HepG2 (cell line): Measurements from ENCODE around the gene EMC10. TPM values are rescaled to one million over a fixed set of nuclear protein-coding genes. Genes with fewer than 3 reads are reported as not detected.

Experiments used
- ATAC-seq: fragments of 200-7000 bp; cut with Tn5 transposase; 3 replicates; pipeline ENCODE4 v1.9.1; 2020; ENCODE audit warnings: mild to moderate bottlenecking, moderate library complexity
- BruUV-seq: library from RNA; stranded (reverse); fragments of 400-500 nt; replicated peaks from 2 replicates; lab custom pipeline; 2021; lab: Mats Ljungman, UMichigan
- CTCF ChIA-PET: fragments of 300-600 bp; formaldehyde crosslinking; extraction: SDS; loops from one replicate; lab custom pipeline; 2021; ENCODE audit warnings: low total read pairs, inconsistent platforms, low intra/inter-chr PET ratio; lab: Yijun Ruan, JAX
- POLR2A ChIA-PET: fragments of 350-600 bp; sonication (Branson Sonifier 250); formaldehyde crosslinking; loops from one replicate; lab custom pipeline; 2020; ENCODE audit warnings: antibody characterized with exemption, inconsistent platforms; lab: Yijun Ruan, JAX
- DNase-seq: peaks from one replicate; pipeline ENCODE4 v3.0.0-alpha.2; 2015; ENCODE audit warnings: low spot score
- FAIRE-seq: peaks from 3 replicates; lab custom pipeline; 2011; peaks lifted over from hg19 to GRCh38; lab: Jason Lieb, UNC
- H2AFZ ChIP-seq: one replicate; pipeline ENCODE4 v1.6.1; 2011; ENCODE audit warnings: low read length, inconsistent platforms
- H3K27ac ChIP-seq: fragments of 300-600 bp; 3 replicates; pipeline ENCODE4 v1.8.0; 2011; ENCODE audit warnings: mixed run types, mild to moderate bottlenecking, mixed read lengths, low read length, inconsistent platforms; ENCODE audit not compliant: insufficient read depth; ENCODE audit errors: extremely low read length
- H3K27me3 ChIP-seq, 2 experiments: fragments of 200-600 bp in 1 of 2; 2 replicates in 1 of 2; 3 replicates in 1 of 2; pipeline versions ENCODE4 v1.6.0 to v1.8.0; 2011; ENCODE audit warnings: low read length in 2 of 2, mild to moderate bottlenecking in 2 of 2, moderate library complexity in 2 of 2, inconsistent platforms in 1 of 2; ENCODE audit not compliant: insufficient read depth in 2 of 2, control insufficient read depth in 1 of 2
- H3K36me3 ChIP-seq, 2 experiments: fragments of 200-600 bp in 1 of 2; replicated peaks in 1 of 2; 2 replicates in 1 of 2; 3 replicates in 1 of 2; pipeline versions ENCODE4 v1.5.1 to v1.8.0; 2011; ENCODE audit warnings: low read length in 2 of 2, inconsistent platforms in 1 of 2; ENCODE audit not compliant: insufficient read depth in 2 of 2, control insufficient read depth in 1 of 2
- H3K4me1 ChIP-seq: 2 replicates; pipeline ENCODE4 v1.5.1; 2012; ENCODE audit warnings: low read length, inconsistent platforms; ENCODE audit not compliant: insufficient read depth
- H3K4me2 ChIP-seq: 2 replicates; pipeline ENCODE4 v1.6.0; 2011; ENCODE audit warnings: low read depth, low read length, inconsistent platforms
- H3K4me3 ChIP-seq, 3 experiments: fragments of 200-600 bp in 1 of 3; sonication (generic), shearing (Covaris generic) in 1 of 3; replicated peaks in 1 of 3; 2 replicates each; pipeline ENCODE4 v1.5.1; 2011 to 2016; ENCODE audit warnings: low read length in 3 of 3, inconsistent platforms in 2 of 3, low read depth in 2 of 3, mild to moderate bottlenecking in 2 of 3, control low read depth in 1 of 3, mixed read lengths in 1 of 3; ENCODE audit not compliant: insufficient read depth in 1 of 3
- H3K79me2 ChIP-seq: one replicate; pipeline ENCODE4 v1.6.1; 2011; ENCODE audit warnings: low read length, inconsistent platforms; ENCODE audit not compliant: insufficient read depth
- H3K9ac ChIP-seq: 2 replicates; pipeline ENCODE4 v1.6.0; 2011; ENCODE audit warnings: mild to moderate bottlenecking, low read depth, low read length, inconsistent platforms; ENCODE audit not compliant: insufficient read depth
- H3K9me3 ChIP-seq: 2 replicates; pipeline ENCODE4 v1.5.1; 2012; ENCODE audit warnings: mild to moderate bottlenecking, low read length
- H4K20me1 ChIP-seq: 2 replicates; pipeline ENCODE4 v1.6.0; 2011; ENCODE audit warnings: inconsistent platforms, mild to moderate bottlenecking, low read length, moderate library complexity; ENCODE audit not compliant: insufficient read depth
- ATRX ChIP-seq: sonication (generic); formaldehyde crosslinking; IDR thresholded peaks from 2 replicates; pipeline ENCODE4 v1.4.0; 2020; ENCODE audit warnings: missing genetic modification reagents, borderline replicate concordance
- ETV6 ChIP-seq: sonication (generic); formaldehyde crosslinking; conservative IDR thresholded peaks from 2 replicates; pipeline ENCODE4 v1.4.0; 2020; ENCODE audit warnings: missing genetic modification reagents
- FOXM1 ChIP-seq: sonication (generic); formaldehyde crosslinking; IDR thresholded peaks from 2 replicates; pipeline ENCODE4 v1.5.0; 2020; ENCODE audit warnings: missing genetic modification reagents
- HNRNPL ChIP-seq: fragments of 200-400 bp; formaldehyde crosslinking; IDR thresholded peaks from 2 replicates; pipeline ENCODE4 v1.6.1; 2017; ENCODE audit warnings: mild to moderate bottlenecking, low read depth, low read length
- HNRNPLL ChIP-seq: fragments of 200-400 bp; formaldehyde crosslinking; IDR thresholded peaks from 2 replicates; pipeline ENCODE4 v1.6.1; 2017; ENCODE audit warnings: mild to moderate bottlenecking, low read depth, low read length; ENCODE audit not compliant: poor library complexity, severe bottlenecking
- HOXA7 ChIP-seq: sonication (generic); formaldehyde crosslinking; IDR thresholded peaks from 2 replicates; pipeline ENCODE4 v1.8.1; 2022; ENCODE audit warnings: mild to moderate bottlenecking, missing genetic modification reagents, moderate library complexity
- HOXA9 ChIP-seq: sonication (generic); formaldehyde crosslinking; IDR thresholded peaks from 2 replicates; pipeline ENCODE4 v1.8.1; 2022; ENCODE audit warnings: missing genetic modification reagents, mild to moderate bottlenecking, moderate library complexity, borderline replicate concordance
- KDM2A ChIP-seq: sonication (generic); formaldehyde crosslinking; IDR thresholded peaks from 2 replicates; pipeline ENCODE4 v1.4.0; 2020; ENCODE audit warnings: low read depth, missing genetic modification reagents, borderline replicate concordance
- TBX2 ChIP-seq: sonication (generic); formaldehyde crosslinking; IDR thresholded peaks from 2 replicates; pipeline ENCODE4 v1.5.0; 2020; ENCODE audit warnings: missing genetic modification reagents, mild to moderate bottlenecking, borderline replicate concordance
- ZC3H13 ChIP-seq: sonication (generic); formaldehyde crosslinking; IDR thresholded peaks from 2 replicates; pipeline ENCODE4 v1.8.1; 2023; ENCODE audit warnings: mild to moderate bottlenecking, missing genetic modification reagents, moderate library complexity
- ZSCAN25 ChIP-seq: sonication (generic); formaldehyde crosslinking; IDR thresholded peaks from 2 replicates; pipeline ENCODE4 v1.8.0; 2022; ENCODE audit warnings: mild to moderate bottlenecking, missing genetic modification reagents
- WGBS: methylation state at CpG from one replicate; pipeline ENCODE4 v1.1.6; 2017; ENCODE audit warnings: low lambda C conversion rate; 5-methylcytosine and 5-hydroxymethylcytosine counted together
- in situ Hi-C: cut with HindIII; loops from 2 replicates; pipeline ENCODE4 v1.10.0; 2017; ENCODE audit warnings: low pct_unique_long_range_greater_than_20kb; ENCODE audit not compliant: extremely low pct_ligation_motif_present
- intact Hi-C: fragments of 100-400 bp; cut with micrococcal nuclease; formaldehyde crosslinking; loops from one replicate; pipeline ENCODE4 v1.10.0; 2022; ENCODE audit not compliant: unreplicated experiment
- polyA plus RNA-seq, 8 experiments: library from polyadenylated mRNA; depleted of rRNA in 3 of 8; stranded (reverse) in 7 of 8; unstranded in 1 of 8; fragments of >200 nt; fragmentation: Illumina TruSeq in 4 of 8; extraction: Trizol in 4 of 8; gene quantifications; 2 replicates each; pipeline versions ENCODE4 v1.2.1 to v1.2.3, GENCODE V29; 2011 to 2016; ENCODE audit warnings: low read depth in 4 of 8, missing spikeins in 1 of 8, mixed read lengths in 1 of 8; ENCODE audit not compliant: insufficient read depth in 1 of 8
- total RNA-seq, 5 experiments: library from RNA; depleted of rRNA; stranded (reverse); fragments of >200 nt; fragmentation: Illumina TruSeq; extraction: Trizol; gene quantifications; 2 replicates each; pipeline ENCODE4 v1.2.3, GENCODE V29; 2016; ENCODE audit warnings: low read depth in 1 of 5
- TF ChIP-seq, protein P1 (sequence below): conservative IDR thresholded peaks from 2 replicates; pipeline ENCODE4 v1.6.1; 2018; ENCODE audit warnings: missing genetic modification reagents
- TF ChIP-seq, protein P2 (sequence below): sonication (generic); formaldehyde crosslinking; IDR thresholded peaks from 2 replicates; pipeline ENCODE4 v1.4.0; 2020; ENCODE audit warnings: mild to moderate bottlenecking, missing genetic modification reagents
- TF ChIP-seq, protein P3 (sequence below): IDR thresholded peaks from 2 replicates; pipeline ENCODE4 v1.6.1; 2016
- TF ChIP-seq, protein P4 (sequence below): sonication (generic); formaldehyde crosslinking; IDR thresholded peaks from 2 replicates; pipeline ENCODE4 v1.8.0; 2022; ENCODE audit warnings: mild to moderate bottlenecking, missing genetic modification reagents; ENCODE audit not compliant: insufficient replicate concordance

The EMC10 gene
- total and polyA plus RNA-seq, 2 of the 13 experiments (the other 11 are each of a cell fraction or from before 2014, with no cell fraction given): not detected

DNA sequence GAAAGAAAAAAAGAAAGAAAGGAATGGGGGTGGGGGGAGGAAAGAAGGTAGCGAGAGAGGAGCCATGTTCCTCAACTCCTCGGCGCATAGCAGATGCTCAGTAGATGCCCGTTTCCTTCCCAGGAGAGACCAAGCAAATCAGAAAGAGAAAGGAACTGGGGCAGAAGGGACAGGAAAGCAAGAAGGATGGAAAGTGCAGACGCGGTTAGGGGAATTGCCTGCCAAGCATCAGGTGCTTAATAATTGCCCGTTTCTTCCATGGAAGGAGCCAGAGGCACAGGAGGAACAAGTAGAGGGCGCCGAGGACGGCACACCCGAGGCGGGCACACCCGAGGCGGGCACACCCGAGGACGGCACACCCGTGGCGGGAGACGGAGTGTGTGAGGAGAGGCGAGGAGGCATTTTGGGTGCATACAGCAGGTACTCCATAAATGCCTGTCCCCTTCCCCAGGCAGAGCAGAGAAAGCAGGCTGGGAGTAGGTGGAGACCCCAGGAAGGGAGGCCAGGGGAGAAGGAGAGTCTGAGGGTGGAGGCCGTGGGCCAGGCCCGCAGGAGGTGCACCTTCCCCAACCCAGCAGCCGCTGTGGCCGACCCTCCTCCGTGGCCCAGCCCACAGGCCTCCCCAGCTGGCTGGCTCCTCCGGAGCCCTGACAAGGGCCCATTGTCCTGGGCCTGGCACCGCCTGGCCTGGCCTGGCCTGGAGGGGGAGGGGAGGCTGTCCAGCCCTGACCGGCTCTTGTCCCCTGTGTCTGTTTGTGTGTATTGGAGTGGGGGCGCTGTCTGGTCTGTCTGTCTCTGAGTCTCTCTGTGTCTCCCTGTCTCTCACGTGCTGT, 20.1 kb downstream of the EMC10 start:
- Histone ChIP-seq H3K27ac (no peak overlapping the region), H3K4me2 (peak overlapping the region; percentile 58), H2AFZ (no peak overlapping the region), H3K4me1 (peaks cover 11% of the 10 kb centered on the region), H3K79me2 (no peaks in the 10 kb centered on the region), H3K4me3 (peak overlapping the region in 1 of 3 experiments; percentile 12; a peak in 1 of 6 replicates), H3K9me3 (no peaks in the 10 kb centered on the region), H3K36me3 (no peaks in the 10 kb centered on the region), H3K27me3 (peaks cover 4 to 16% of the 10 kb centered on the region in 2 experiments; a peak in 3 of 5 replicates), H3K9ac (no peak overlapping the region), H4K20me1 (no peaks in the 10 kb centered on the region)
- in situ Hi-C loops: no loop called here
- ATAC-seq (peak; percentile 92), DNase-seq (peak; percentile 67), FAIRE-seq (no peak)
- ChIA-PET CTCF (no interaction called here), POLR2A (no interaction called here)
- BruUV-seq: no TSS peak
- WGBS: 52% methylated on average over 20 of the region's 30 CpGs
- intact Hi-C loops: no loop called here
- TF ChIP-seq FOXM1 (no peak), HOXA9 (CRISPR knock-in tag) (no peak), ETV6 (CRISPR knock-in tag) (no peak), ZSCAN25 (CRISPR knock-in tag) (no peak), ATRX (CRISPR knock-in tag) (no peak), HNRNPLL (peak; percentile 41), HNRNPL (peak; percentile 73; the same call in 1 of the 2 replicates), HOXA7 (CRISPR knock-in tag) (no peak), ZC3H13 (CRISPR knock-in tag) (no peak), KDM2A (0 out of 2 replicates have a peak, but pooled peaks have one; percentile 27), TBX2 (CRISPR knock-in tag) (peak; percentile 26; the same call in 1 of the 2 replicates)
- TF ChIP-seq, protein P1, sequence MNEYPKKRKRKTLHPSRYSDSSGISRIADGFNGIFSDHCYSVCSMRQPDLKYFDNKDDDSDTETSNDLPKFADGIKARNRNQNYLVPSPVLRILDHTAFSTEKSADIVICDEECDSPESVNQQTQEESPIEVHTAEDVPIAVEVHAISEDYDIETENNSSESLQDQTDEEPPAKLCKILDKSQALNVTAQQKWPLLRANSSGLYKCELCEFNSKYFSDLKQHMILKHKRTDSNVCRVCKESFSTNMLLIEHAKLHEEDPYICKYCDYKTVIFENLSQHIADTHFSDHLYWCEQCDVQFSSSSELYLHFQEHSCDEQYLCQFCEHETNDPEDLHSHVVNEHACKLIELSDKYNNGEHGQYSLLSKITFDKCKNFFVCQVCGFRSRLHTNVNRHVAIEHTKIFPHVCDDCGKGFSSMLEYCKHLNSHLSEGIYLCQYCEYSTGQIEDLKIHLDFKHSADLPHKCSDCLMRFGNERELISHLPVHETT: no peak
- TF ChIP-seq, protein P2, sequence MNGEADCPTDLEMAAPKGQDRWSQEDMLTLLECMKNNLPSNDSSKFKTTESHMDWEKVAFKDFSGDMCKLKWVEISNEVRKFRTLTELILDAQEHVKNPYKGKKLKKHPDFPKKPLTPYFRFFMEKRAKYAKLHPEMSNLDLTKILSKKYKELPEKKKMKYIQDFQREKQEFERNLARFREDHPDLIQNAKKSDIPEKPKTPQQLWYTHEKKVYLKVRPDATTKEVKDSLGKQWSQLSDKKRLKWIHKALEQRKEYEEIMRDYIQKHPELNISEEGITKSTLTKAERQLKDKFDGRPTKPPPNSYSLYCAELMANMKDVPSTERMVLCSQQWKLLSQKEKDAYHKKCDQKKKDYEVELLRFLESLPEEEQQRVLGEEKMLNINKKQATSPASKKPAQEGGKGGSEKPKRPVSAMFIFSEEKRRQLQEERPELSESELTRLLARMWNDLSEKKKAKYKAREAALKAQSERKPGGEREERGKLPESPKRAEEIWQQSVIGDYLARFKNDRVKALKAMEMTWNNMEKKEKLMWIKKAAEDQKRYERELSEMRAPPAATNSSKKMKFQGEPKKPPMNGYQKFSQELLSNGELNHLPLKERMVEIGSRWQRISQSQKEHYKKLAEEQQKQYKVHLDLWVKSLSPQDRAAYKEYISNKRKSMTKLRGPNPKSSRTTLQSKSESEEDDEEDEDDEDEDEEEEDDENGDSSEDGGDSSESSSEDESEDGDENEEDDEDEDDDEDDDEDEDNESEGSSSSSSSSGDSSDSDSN (CRISPR knock-in tag): peak; percentile 53; the same call in 1 of the 2 replicates
- TF ChIP-seq, protein P3, sequence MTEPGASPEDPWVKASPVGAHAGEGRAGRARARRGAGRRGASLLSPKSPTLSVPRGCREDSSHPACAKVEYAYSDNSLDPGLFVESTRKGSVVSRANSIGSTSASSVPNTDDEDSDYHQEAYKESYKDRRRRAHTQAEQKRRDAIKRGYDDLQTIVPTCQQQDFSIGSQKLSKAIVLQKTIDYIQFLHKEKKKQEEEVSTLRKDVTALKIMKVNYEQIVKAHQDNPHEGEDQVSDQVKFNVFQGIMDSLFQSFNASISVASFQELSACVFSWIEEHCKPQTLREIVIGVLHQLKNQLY: no peak
- TF ChIP-seq, protein P4, sequence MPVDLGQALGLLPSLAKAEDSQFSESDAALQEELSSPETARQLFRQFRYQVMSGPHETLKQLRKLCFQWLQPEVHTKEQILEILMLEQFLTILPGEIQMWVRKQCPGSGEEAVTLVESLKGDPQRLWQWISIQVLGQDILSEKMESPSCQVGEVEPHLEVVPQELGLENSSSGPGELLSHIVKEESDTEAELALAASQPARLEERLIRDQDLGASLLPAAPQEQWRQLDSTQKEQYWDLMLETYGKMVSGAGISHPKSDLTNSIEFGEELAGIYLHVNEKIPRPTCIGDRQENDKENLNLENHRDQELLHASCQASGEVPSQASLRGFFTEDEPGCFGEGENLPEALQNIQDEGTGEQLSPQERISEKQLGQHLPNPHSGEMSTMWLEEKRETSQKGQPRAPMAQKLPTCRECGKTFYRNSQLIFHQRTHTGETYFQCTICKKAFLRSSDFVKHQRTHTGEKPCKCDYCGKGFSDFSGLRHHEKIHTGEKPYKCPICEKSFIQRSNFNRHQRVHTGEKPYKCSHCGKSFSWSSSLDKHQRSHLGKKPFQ (CRISPR knock-in tag): no peak
